Islet precursor cell (in vitro differentiated cells): ENCODE measurements around the gene SLC8A1.

Experiments used
- DNase-seq: peaks from one replicate; pipeline ENCODE4 v3.0.0-alpha.2; 2018

The SLC8A1 gene

GRCh38 chr2:40348665-40349064, 103.2 kb downstream of the SLC8A1 start:
- DNase-seq: no peak

GRCh38 chr2:40348038-40348437, 103.9 kb downstream of the SLC8A1 start:
- DNase-seq: no peak

DNA sequence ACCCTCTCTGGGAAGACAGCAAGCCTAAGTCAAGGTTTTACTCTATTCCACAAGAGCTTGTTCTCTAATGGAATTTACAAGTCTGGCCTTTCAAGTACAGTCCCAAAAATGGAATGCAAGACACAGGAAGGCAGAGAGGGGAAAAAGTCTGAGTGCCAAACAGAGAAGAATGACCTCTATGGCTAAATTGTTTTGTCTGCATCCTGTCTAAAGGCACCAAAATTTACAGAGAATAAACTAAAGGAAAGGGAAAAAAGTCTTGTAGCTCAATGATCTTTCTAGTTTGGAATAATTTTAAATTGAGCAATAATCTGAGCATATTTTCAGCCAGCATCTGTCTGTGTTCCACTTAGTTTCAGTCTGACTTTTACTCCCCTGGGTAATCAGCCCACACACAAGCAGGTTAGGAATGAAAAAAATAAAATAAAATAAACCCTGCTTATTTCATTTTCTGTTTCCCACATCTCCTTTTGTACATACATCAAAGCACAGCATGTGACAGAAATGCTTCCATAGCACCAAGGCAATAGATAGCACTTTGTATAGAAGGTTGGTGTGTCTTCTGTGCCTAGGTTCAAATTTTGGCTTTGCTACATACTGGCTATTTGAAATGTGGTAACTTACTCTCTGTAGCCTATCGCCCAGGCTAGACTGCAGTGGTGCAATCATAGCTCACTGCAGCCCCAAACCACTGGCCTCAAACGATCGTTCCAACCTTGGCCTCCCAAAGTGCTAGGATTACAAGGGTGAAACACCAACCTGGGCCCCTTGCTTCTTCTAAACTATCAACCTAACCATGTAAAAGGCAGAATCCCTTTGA, 105.1 kb downstream of the SLC8A1 start:
- no peak for DNase-seq

- DNase-seq: no peak
Measured at GRCh38 chr2:40344364-40344763, 107.5 kb downstream of the SLC8A1 start.

- no peak for DNase-seq
Measured at GRCh38 chr2:40343902-40344301, 108.0 kb downstream of the SLC8A1 start.

DNA sequence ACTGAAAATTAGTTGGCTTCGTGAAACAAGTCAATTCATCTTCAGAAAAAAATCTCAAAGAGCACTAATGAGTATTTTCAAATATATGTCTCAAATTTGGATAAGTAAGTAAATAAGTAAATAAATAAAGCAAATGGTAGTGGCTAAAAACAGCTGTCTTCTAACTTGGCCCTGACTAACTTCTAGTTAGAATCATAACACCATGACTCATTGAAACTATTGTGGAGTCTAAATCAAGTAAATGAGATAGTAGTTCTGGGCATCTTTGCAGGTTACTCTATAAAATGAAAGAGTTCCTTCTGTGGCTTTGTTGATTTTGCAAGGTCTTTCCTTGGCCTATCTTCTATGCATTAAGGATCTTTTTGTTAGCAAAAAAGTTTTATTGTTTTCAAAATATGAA, 110.7 kb downstream of the SLC8A1 start:
- DNase-seq: no peak

- no peak for DNase-seq
Measured at GRCh38 chr2:40339026-40339425, 112.9 kb downstream of the SLC8A1 start.

DNA sequence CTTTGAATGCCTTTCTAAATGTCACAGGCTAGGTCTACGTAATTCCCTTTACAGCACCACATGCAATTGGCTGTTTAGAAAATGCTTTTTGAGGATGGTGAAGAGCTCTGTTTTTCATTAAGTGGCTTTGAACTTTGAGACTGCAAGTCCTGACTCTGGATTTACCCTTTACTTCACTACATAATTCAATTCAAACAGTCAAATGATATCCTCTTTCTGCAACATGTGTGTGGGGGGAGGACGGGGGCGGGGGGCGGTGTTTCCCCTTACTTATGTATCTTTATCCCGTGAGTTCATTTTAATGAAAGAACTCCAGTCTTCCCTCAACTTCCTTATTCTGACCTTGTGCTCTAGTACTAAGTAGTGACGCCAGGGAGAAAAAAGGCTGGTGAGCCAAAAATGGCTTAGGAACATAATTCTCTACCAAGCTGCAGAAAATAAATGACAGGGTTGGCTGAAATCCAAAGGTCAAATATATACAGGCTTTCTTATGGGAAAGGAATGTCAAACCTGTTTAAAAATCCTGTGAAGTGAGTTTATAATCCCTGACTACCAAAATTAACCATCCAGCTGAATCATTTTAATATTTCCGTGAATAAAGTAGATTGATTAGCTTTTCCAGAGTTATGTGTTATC, 119.6 kb downstream of the SLC8A1 start:
- DNase-seq: no peak

GRCh38 chr2:40330096-40330495, 121.8 kb downstream of the SLC8A1 start:
- no peak for DNase-seq

GRCh38 chr2:40329739-40330030, 122.2 kb downstream of the SLC8A1 start:
- DNase-seq: no peak

DNA sequence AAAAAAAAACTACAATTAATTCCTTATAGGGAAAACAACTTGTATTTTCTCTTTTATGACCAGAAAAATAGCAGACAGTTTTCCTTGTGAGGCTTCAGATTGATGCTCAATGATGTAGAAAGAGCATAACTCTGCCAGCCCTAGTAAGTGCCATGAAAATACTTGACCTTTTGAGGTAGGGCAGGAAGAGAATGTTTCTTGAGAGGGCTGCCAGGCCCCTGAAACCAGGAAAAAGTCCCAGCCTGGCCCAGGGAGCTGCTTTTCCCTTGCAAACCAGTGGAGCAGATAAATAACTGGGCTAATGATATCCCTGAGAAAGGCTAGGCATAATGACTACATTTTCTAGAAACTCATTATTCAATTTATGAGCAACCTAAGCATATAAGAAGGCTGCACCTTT, 126.8 kb downstream of the SLC8A1 start:
- DNase-seq: no peak

- DNase-seq: no peak
Measured at GRCh38 chr2:40324656-40325055, 127.2 kb downstream of the SLC8A1 start.

- DNase-seq: no peak
Measured at GRCh38 chr2:40321822-40322221, 130.1 kb downstream of the SLC8A1 start.

GRCh38 chr2:40321016-40321623, 130.8 kb downstream of the SLC8A1 start:
- no peak for DNase-seq

DNA sequence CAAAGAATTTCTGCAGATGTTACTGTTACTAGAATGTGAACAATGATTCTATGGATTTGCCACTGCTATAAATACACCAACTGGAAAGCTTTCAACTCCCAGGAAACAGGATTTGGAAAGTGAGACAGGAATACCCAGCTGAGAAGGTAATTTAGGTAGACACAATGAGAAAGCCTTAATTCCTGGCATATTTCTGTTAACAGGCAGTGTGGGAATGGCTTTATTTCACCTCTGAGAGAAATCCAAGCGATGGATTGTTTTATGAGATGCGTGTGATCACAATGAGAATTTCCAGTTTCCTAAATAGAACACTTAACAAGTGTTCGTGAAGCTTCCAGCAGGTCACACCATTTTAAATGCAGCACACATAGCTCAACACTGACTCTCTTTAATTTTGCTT, 133.0 kb downstream of the SLC8A1 start:
- DNase-seq: no peak

DNA sequence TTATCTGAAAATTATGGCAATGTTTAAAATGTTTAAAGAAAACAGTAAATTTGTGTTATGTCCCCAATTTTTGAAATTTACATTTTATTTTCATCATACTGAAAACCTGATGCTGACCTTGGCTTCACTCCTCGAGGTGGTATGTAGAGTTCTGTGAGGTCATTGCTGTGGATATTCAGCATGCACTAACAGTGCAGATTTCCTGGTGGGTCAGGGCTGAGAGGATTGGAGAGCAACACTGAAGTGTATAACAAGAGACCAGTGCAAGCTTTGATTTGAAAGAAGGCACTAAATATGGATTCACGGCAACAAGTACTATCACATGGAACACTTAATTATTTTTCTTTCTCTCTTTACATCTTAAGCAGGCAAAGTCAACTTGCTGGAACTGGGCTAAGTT, 134.1 kb downstream of the SLC8A1 start:
- no peak for DNase-seq

DNA sequence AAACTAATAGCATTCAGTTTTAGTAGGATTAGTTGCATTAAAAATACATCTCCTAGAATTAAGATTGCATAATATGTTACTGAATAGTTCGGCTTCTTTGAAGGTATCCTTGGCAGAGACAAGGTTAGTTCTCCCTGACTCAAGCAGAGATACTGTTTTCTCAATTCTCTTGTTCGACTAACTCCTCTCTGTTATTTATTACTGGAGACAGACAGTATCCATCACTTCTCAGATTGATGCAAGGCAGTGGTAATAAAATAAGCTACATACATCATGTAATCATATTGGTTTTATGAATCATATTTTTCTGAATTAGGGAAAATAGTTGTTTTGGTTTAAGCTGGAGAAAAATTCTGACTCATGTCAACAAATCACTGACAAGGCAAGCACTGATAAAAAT, 134.8 kb downstream of the SLC8A1 start:
- no peak for DNase-seq

GRCh38 chr2:40316620-40317019, 135.3 kb downstream of the SLC8A1 start:
- DNase-seq: no peak

DNA sequence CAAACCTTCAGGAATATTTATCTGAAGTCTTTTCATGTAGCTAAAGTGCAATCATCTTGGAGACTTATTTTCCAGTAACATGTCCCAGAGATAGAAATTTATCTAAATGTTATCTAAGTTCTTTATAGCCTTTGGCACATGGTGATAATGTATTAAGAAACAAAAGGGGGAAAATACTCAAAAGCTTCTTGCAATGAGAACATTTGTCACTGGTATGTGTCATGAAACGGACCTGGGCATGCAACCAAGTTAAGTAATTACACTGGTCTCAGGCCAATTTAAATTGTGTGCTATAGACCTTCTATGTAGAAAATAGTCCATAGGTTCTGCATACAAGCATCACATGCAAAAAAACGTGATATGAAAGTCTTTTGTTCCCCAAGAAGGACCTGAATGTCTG, 136.2 kb downstream of the SLC8A1 start:
- DNase-seq: no peak

DNA sequence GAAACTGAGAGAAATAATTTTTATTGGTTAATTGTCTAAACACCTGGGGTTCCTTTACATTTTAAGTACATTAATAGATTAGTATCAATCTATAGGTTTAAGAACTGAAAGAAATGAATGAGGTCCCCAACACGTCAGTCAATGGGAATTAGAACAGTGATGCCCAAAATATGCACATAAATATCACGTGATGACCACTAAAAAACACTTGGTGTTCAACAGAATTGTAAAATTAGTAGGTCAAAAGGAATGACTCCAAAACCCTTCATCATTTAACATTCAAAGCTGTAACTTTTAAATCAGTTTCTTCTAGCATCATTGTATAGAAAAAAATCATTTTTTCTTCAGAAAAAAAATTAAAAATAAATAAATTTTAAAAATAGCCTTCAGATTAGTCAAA, 140.9 kb downstream of the SLC8A1 start:
- no peak for DNase-seq

DNA sequence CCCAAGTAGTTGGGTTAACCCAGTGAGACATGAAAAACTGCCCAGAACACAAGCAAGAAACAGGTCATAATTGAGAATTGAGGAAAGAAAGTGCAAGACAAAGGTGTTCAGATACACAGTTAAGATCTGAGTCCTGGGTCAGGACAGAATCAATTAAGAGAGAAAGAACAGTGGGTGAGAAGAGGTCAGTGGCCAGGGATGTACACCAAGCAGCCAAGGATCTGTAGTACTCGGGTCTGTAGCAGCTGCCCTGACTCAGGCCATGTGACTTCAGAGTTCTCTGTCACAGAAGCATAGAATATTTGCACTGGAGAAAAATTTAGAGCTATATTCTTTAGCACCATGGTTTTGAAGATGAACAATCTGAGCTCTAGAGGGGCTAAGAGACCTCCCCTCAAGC, 141.6 kb downstream of the SLC8A1 start:
- no peak for DNase-seq

GRCh38 chr2:40304340-40304739, 147.6 kb downstream of the SLC8A1 start:
- DNase-seq: peak; percentile 73

DNA sequence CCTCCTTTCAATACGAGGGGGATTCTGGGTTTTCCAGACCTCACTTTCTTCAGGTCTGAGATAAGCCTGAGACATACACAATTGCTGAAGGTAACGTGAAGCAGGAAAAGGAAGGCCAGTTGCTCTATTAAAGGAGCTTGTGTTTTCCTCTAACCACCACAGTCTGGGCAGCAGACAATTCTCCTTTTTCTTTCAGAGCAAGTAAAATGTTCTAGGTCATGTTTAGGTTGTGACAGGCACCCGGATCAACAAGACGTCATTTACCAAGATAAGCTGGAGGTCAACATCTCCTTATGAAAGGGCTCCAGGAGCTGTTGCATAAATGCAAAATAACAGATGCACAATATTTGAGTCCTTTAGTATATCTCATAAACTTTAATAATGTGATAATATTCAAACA, 148.1 kb downstream of the SLC8A1 start:
- DNase-seq: no peak

GRCh38 chr2:40302751-40303325, 149.1 kb downstream of the SLC8A1 start:
- DNase-seq: no peak
